Measurements from ENCODE around the gene PFDN6. TPM values are rescaled to one million over a fixed set of nuclear protein-coding genes. Genes with fewer than 3 reads are reported as not detected.
A peak's percentile ranks its signal among the peaks of the same experiment; 100 is the strongest.

Gene PFDN6
- total and polyA plus RNA-seq, 9 of the 15 experiments (the other 6 are each of a cell fraction or from before 2014, with no cell fraction given), result 6.8 to 475 (median 216) TPM

- TF ChIP-seq ZZZ3 (IDR thresholded peaks at IDR 0.05), result no peak
- TF ChIP-seq THAP7 (CRISPR knock-in tag; IDR thresholded peaks at IDR 0.05), result no peak
- no peak for TF ChIP-seq FOXK1 (CRISPR knock-in tag; IDR thresholded peaks at IDR 0.05; ENCODE audit: borderline replicate concordance)
- TF ChIP-seq ZNF586 (CRISPR knock-in tag; conservative IDR thresholded peaks at IDR 0.05), result no peak
- TF ChIP-seq ZNF592 (IDR thresholded peaks at IDR 0.05), result peak; percentile 70; the same call in 1 of the 2 replicates
- TF ChIP-seq ATF7 (IDR thresholded peaks at IDR 0.05), result peak; percentile 95
- TF ChIP-seq PRPF4 (IDR thresholded peaks at IDR 0.05; ENCODE audit: insufficient read depth, low read depth, low read length, poor library complexity, severe bottlenecking), result no peak
- TF ChIP-seq RBM39 (optimal IDR thresholded peaks at IDR 0.05; ENCODE audit: low read depth, low read length), result no peak
- no peak for TF ChIP-seq CBX1 (IDR thresholded peaks at IDR 0.05; ENCODE audit: low read depth)
- TF ChIP-seq L3MBTL2 (IDR thresholded peaks at IDR 0.05), result peak; percentile 26; the same call in 1 of the 2 replicates
- no peak for TF ChIP-seq ZNF324 (CRISPR knock-in tag; IDR thresholded peaks at IDR 0.05)
- TF ChIP-seq CEBPG (CRISPR knock-in tag; IDR thresholded peaks at IDR 0.05), result peak; percentile 60
- TF ChIP-seq CEBPG (tag; conservative IDR thresholded peaks at IDR 0.05 in 1 of 2, IDR thresholded peaks at IDR 0.05 in 1 of 2), result peak; percentile 67 to 82
- no peak for TF ChIP-seq AFF4 (CRISPR knock-in tag; IDR thresholded peaks at IDR 0.05)
- TF ChIP-seq ZNF384 (IDR thresholded peaks at IDR 0.05; ENCODE audit: low read depth, low read length), result no peak
- no peak for TF ChIP-seq MCM7 (IDR thresholded peaks at IDR 0.05)
- TF ChIP-seq MIER1 (IDR thresholded peaks at IDR 0.05; ENCODE audit: low read depth), result no peak
- no peak for TF ChIP-seq CREBBP (IDR thresholded peaks at IDR 0.05; ENCODE audit: low read depth, low read length)
- no peak for TF ChIP-seq RBM25 (IDR thresholded peaks at IDR 0.05; ENCODE audit: low read depth, low read length, severe bottlenecking)
These were observed 31.1 kb downstream of the PFDN6 start (continued) for GRCh38 chr6:33320315-33321181.

Data from K562 (cell line).